IMR-90 (cell line): ENCODE measurements around the gene ALDH5A1. TPM values are rescaled to one million over a fixed set of nuclear protein-coding genes. Genes with fewer than 3 reads are reported as not detected.

Experiments used
- ATAC-seq: fragments of 200-7000 bp; cut with Tn5 transposase; 2 replicates; pipeline ENCODE4 v1.9.1; 2020; ENCODE audit warnings: low read depth, mild to moderate bottlenecking, moderate library complexity
- BruUV-seq: library from RNA; stranded (reverse); fragments of 400-500 nt; replicated peaks from 2 replicates; lab custom pipeline; 2021; lab: Mats Ljungman, UMichigan
- CTCF ChIA-PET: fragments of 300-600 bp; formaldehyde crosslinking; extraction: SDS; loops from one replicate; lab custom pipeline; 2021; ENCODE audit warnings: antibody characterized with exemption; lab: Yijun Ruan, JAX
- POLR2A ChIA-PET: fragments of 300-600 bp; sonication (Branson Sonifier 250); formaldehyde crosslinking; loops from one replicate; lab custom pipeline; 2022; ENCODE audit warnings: antibody characterized with exemption; ENCODE audit not compliant: unreplicated experiment; lab: Charles Lee
- DNase-seq: peaks from one replicate; pipeline ENCODE4 v3.0.0; 2013
- H2AFZ ChIP-seq: replicated peaks from 2 replicates; pipeline ENCODE3; 2013; ENCODE audit warnings: low read length, mild to moderate bottlenecking; ENCODE audit not compliant: poor library complexity
- H2AK5ac ChIP-seq: 2 replicates; pipeline ENCODE4 v1.6.1; 2013; ENCODE audit warnings: low read depth, low read length, inconsistent platforms
- H2AK9ac ChIP-seq: replicated peaks from 2 replicates; pipeline ENCODE3; 2013; ENCODE audit warnings: mild to moderate bottlenecking, low read depth, low read length, moderate library complexity; ENCODE audit not compliant: poor library complexity
- H2BK120ac ChIP-seq: 2 replicates; pipeline ENCODE4 v1.6.1; 2013; ENCODE audit warnings: low read depth, low read length, inconsistent platforms
- H2BK15ac ChIP-seq: 3 replicates; pipeline ENCODE4 v1.6.1; 2013; ENCODE audit warnings: low read depth, low read length, inconsistent platforms
- H2BK20ac ChIP-seq: 2 replicates; pipeline ENCODE4 v1.6.1; 2013; ENCODE audit warnings: low read depth, mild to moderate bottlenecking, inconsistent platforms, low read length, moderate library complexity
- H2BK5ac ChIP-seq: 2 replicates; pipeline ENCODE4 v1.6.1; 2013; ENCODE audit warnings: mild to moderate bottlenecking, low read depth, low read length, inconsistent platforms; ENCODE audit not compliant: poor library complexity, severe bottlenecking
- H3K14ac ChIP-seq: replicated peaks from 2 replicates; pipeline ENCODE4 v1.6.1; 2013; ENCODE audit warnings: low read depth, low read length, inconsistent platforms
- H3K18ac ChIP-seq: 2 replicates; pipeline ENCODE4 v1.6.1; 2013; ENCODE audit warnings: low read depth, low read length, control low read depth
- H3K23ac ChIP-seq: 2 replicates; pipeline ENCODE4 v1.6.1; 2013; ENCODE audit warnings: low read depth, low read length, inconsistent platforms
- H3K27ac ChIP-seq: 2 replicates; pipeline ENCODE4 v1.5.1; 2013; ENCODE audit warnings: mild to moderate bottlenecking, control low read depth, low read length; ENCODE audit not compliant: insufficient read depth
- H3K27me3 ChIP-seq: 2 replicates; pipeline ENCODE4 v1.6.1; 2013; ENCODE audit warnings: low read length; ENCODE audit not compliant: control insufficient read depth, insufficient read depth
- H3K36me3 ChIP-seq: 2 replicates; pipeline ENCODE4 v1.6.1; 2013; ENCODE audit warnings: low read length, mixed read lengths; ENCODE audit not compliant: control insufficient read depth, insufficient read depth
- H3K4ac ChIP-seq: 2 replicates; pipeline ENCODE4 v1.6.1; 2013; ENCODE audit warnings: low read depth, low read length, inconsistent platforms
- H3K4me1 ChIP-seq: 2 replicates; pipeline ENCODE4 v1.6.1; 2013; ENCODE audit warnings: low read length, mixed read lengths; ENCODE audit not compliant: control insufficient read depth, insufficient read depth
- H3K4me2 ChIP-seq: 2 replicates; pipeline ENCODE4 v1.6.1; 2013; ENCODE audit warnings: low read depth, mild to moderate bottlenecking, control low read depth, low read length, moderate library complexity
- H3K4me3 ChIP-seq: 2 replicates; pipeline ENCODE4 v1.5.1; 2013; ENCODE audit warnings: low read depth, mild to moderate bottlenecking, control low read depth, low read length, moderate library complexity; ENCODE audit not compliant: insufficient read depth
- H3K56ac ChIP-seq: 2 replicates; pipeline ENCODE4 v1.6.1; 2013; ENCODE audit warnings: low read length, inconsistent platforms; ENCODE audit not compliant: insufficient read depth; ENCODE audit errors: extremely low read depth
- H3K79me1 ChIP-seq, 2 experiments: 2 replicates each; pipeline ENCODE4 v1.6.1; 2013; ENCODE audit warnings: low read length in 2 of 2, inconsistent platforms in 1 of 2, low read depth in 1 of 2
- H3K9ac ChIP-seq: 2 replicates; pipeline ENCODE4 v1.6.1; 2013; ENCODE audit warnings: low read depth, low read length, control low read depth
- H3K9me1 ChIP-seq: 2 replicates; pipeline ENCODE4 v1.6.1; 2013; ENCODE audit warnings: low read length, inconsistent platforms; ENCODE audit not compliant: insufficient read depth
- H3K9me3 ChIP-seq: 2 replicates; pipeline ENCODE4 v1.6.1; 2013; ENCODE audit warnings: low read length; ENCODE audit not compliant: control insufficient read depth, insufficient read depth
- H4K20me1 ChIP-seq: 2 replicates; pipeline ENCODE4 v1.6.1; 2013; ENCODE audit warnings: low read length, inconsistent platforms; ENCODE audit not compliant: insufficient read depth
- H4K5ac ChIP-seq: 2 replicates; pipeline ENCODE4 v1.6.1; 2013; ENCODE audit warnings: mild to moderate bottlenecking, low read depth, low read length, control low read depth
- H4K8ac ChIP-seq, 2 experiments: 2 replicates each; pipeline ENCODE4 v1.6.1; 2013; ENCODE audit warnings: low read depth in 2 of 2, low read length in 2 of 2, control low read depth in 1 of 2, inconsistent platforms in 1 of 2
- H4K91ac ChIP-seq: 2 replicates; pipeline ENCODE4 v1.6.1; 2013; ENCODE audit warnings: low read depth, low read length, inconsistent platforms; ENCODE audit not compliant: insufficient read depth
- MAFK ChIP-seq: IDR thresholded peaks from 2 replicates; pipeline ENCODE4 v1.6.1; 2012; ENCODE audit warnings: low read depth, low read length, improper control_type of control experiment
- MXI1 ChIP-seq: IDR thresholded peaks from 2 replicates; pipeline ENCODE4 v1.6.1; 2012; ENCODE audit warnings: low read depth, mild to moderate bottlenecking, low read length, moderate library complexity, borderline replicate concordance
- whole genome bisulfite sequencing, 2 experiments: methylation state at CpG; one replicate each; pipeline versions ENCODE4 v1.1.5 to v1.1.7; 2013; ENCODE audit warnings: missing lambda C conversion rate in 2 of 2; ENCODE audit not compliant: insufficient read length in 1 of 2; ENCODE audit errors: extremely low coverage in 2 of 2; 5-methylcytosine and 5-hydroxymethylcytosine counted together
- dilution Hi-C: fragments of 300-500 bp; cut with HindIII; formaldehyde crosslinking; loops from one replicate; pipeline ENCODE4 v1.14.3; 2018; ENCODE audit warnings: low sequenced_read_pairs; ENCODE audit not compliant: unreplicated experiment
- in situ Hi-C: fragments of 300-500 bp; cut with MboI; formaldehyde crosslinking; loops from 3 replicates; pipeline ENCODE4 v1.14.3; 2019; ENCODE audit warnings: low sequenced_read_pairs, inconsistent platforms, mixed read lengths
- intact Hi-C: fragments of 100-400 bp; cut with micrococcal nuclease; formaldehyde crosslinking; loops from 2 replicates; pipeline ENCODE4 v1.10.0; 2022
- polyA plus RNA-seq, 3 experiments: library from polyadenylated mRNA; depleted of rRNA; stranded (reverse); fragments of >200 nt; gene quantifications; 2 replicates each; pipeline ENCODE4 v1.2.3, GENCODE V29; 2012; ENCODE audit warnings: low replicate concordance in 1 of 3
- total RNA-seq: library from RNA; depleted of rRNA; stranded (reverse); fragments of >200 nt; gene quantifications from 2 replicates; pipeline ENCODE4 v1.2.3, GENCODE V29; 2012

The ALDH5A1 gene
- total and polyA plus RNA-seq, 2 of the 4 experiments (the other 2 are of a cell fraction), result 0.36 to 0.48 TPM

DNA sequence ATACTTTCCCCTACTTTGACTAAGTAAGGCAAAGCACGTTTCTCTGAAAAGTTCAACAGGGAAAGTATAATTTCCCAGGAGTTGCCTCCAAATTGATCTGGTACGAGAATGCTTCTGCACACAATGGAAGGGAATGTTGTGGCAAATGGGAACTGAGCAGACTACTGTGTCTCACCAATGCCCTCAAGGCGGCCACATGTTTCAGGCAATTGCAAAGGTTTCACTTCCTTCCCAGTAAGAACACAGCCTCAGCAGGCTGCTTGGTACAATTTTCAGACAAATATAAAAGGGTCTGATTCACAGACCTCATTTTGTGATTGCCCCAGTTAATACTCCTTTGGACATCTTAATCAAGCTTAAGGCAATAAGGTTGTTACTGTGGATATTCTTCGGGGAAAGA, 80.0 kb downstream of the ALDH5A1 start:
- Histone ChIP-seq H2AFZ (no peak overlapping the region), H3K79me1 (no peaks in the 10 kb centered on the region), H3K36me3 (no peaks in the 10 kb centered on the region), H3K14ac (no peak overlapping the region), H3K9me1 (no peaks in the 10 kb centered on the region), H2BK20ac (no peak overlapping the region), H2BK120ac (no peak overlapping the region), H4K91ac (no peak overlapping the region), H3K18ac (no peak overlapping the region), H2BK5ac (no peak overlapping the region), H2AK5ac (no peak overlapping the region), H3K9me3 (no peaks in the 10 kb centered on the region), H3K9ac (no peak overlapping the region), H3K27me3 (peaks cover 14% of the 10 kb centered on the region), H4K5ac (no peak overlapping the region), H3K56ac (no peak overlapping the region), H3K4me1 (no peaks in the 10 kb centered on the region), H3K4me2 (no peak overlapping the region), H4K8ac (no peak overlapping the region), H3K4me3 (no peak overlapping the region), H3K27ac (no peak overlapping the region), H3K23ac (no peak overlapping the region), H2BK15ac (no peak overlapping the region), H4K20me1 (no peaks in the 10 kb centered on the region), H3K4ac (no peak overlapping the region), H2AK9ac (no peak overlapping the region)
- in situ Hi-C loops, result loop anchor here (25.0 kb wide), 1 partner anchor 1037 kb away; no protein-coding TSS in a partner anchor
- dilution Hi-C loops, result no loop called here
- ChIA-PET POLR2A (no interaction called here), CTCF (interaction anchor here (0.6 kb wide), 1 partner anchor 47 kb away, joined by 3 read pairs; no protein-coding TSS in a partner anchor)
- 60% methylated on average over 1 of the region's 4 CpGs; no CpG with 5 or more reads in 1 of the 2 experiments for WGBS, 2 experiments
- intact Hi-C loops, result no loop called here
- ATAC-seq (no peak), DNase-seq (no peak)
- no peak for TF ChIP-seq MXI1
- TF ChIP-seq MAFK, result no peak
- BruUV-seq, result no TSS peak
